DND-41 (cell line): ENCODE data around the gene ESYT3.

ENCODE experiments used
- ATAC-seq: fragments of 200-7000 bp; cut with Tn5 transposase; 3 replicates; pipeline ENCODE4 v1.9.1; 2021; ENCODE audit warnings: low read depth; ENCODE audit not compliant: insufficient read depth
- DNase-seq: peaks from one replicate; pipeline ENCODE4 v3.0.0-alpha.2; 2020
- H2AFZ ChIP-seq: 2 replicates; pipeline ENCODE4 v1.6.0; 2012; ENCODE audit warnings: low read depth, low read length
- H3K27ac ChIP-seq: 2 replicates; pipeline ENCODE4 v1.5.1; 2012; ENCODE audit warnings: low read length, inconsistent platforms
- H3K27me3 ChIP-seq: fragments of 200-600 bp; sonication (generic); 2 replicates; pipeline ENCODE4 v1.6.0; 2012; ENCODE audit warnings: low read length, mild to moderate bottlenecking, inconsistent platforms; ENCODE audit not compliant: insufficient read depth, poor library complexity
- H3K36me3 ChIP-seq: 2 replicates; pipeline ENCODE4 v1.5.1; 2012; ENCODE audit warnings: low read length, inconsistent platforms; ENCODE audit not compliant: insufficient read depth
- H3K4me1 ChIP-seq: 2 replicates; pipeline ENCODE4 v1.5.1; 2012; ENCODE audit warnings: mild to moderate bottlenecking, low read length; ENCODE audit not compliant: insufficient read depth
- H3K4me2 ChIP-seq: 2 replicates; pipeline ENCODE4 v1.6.0; 2012; ENCODE audit warnings: mild to moderate bottlenecking, moderate library complexity, low read length, inconsistent platforms; ENCODE audit not compliant: insufficient read depth
- H3K4me3 ChIP-seq, 2 experiments: fragments of 200-600 bp in 1 of 2; shearing (Covaris generic) in 1 of 2; 2 replicates each; pipeline ENCODE4 v1.5.1; 2012 to 2016; ENCODE audit warnings: inconsistent platforms in 2 of 2, low read length in 2 of 2, mild to moderate bottlenecking in 2 of 2, low read depth in 1 of 2, moderate library complexity in 1 of 2
- H3K79me2 ChIP-seq: 2 replicates; pipeline ENCODE4 v1.6.0; 2012; ENCODE audit warnings: low read length, inconsistent platforms; ENCODE audit not compliant: insufficient read depth
- H3K9ac ChIP-seq: 2 replicates; pipeline ENCODE4 v1.6.0; 2012; ENCODE audit warnings: low read depth, mild to moderate bottlenecking, inconsistent platforms, low read length, moderate library complexity
- H3K9me3 ChIP-seq: 2 replicates; pipeline ENCODE4 v1.5.1; 2012; ENCODE audit warnings: low read length, moderate library complexity, mild to moderate bottlenecking, inconsistent platforms; ENCODE audit not compliant: insufficient read depth, severe bottlenecking
- H4K20me1 ChIP-seq: 2 replicates; pipeline ENCODE4 v1.6.0; 2012; ENCODE audit warnings: low read length; ENCODE audit not compliant: insufficient read depth
- EZH2 ChIP-seq: IDR thresholded peaks from 3 replicates; pipeline ENCODE4 v1.6.1; 2012; ENCODE audit warnings: borderline replicate concordance, low read depth, mild to moderate bottlenecking, moderate library complexity, low read length, inconsistent platforms; ENCODE audit not compliant: severe bottlenecking
- TF ChIP-seq, protein P1 (sequence below): IDR thresholded peaks from 2 replicates; pipeline ENCODE4 v1.5.1; 2012; ENCODE audit warnings: borderline replicate concordance, low read length, moderate library complexity, mild to moderate bottlenecking; ENCODE audit not compliant: poor library complexity, severe bottlenecking; ENCODE audit errors: extremely low read depth

ESYT3 gene

DNA sequence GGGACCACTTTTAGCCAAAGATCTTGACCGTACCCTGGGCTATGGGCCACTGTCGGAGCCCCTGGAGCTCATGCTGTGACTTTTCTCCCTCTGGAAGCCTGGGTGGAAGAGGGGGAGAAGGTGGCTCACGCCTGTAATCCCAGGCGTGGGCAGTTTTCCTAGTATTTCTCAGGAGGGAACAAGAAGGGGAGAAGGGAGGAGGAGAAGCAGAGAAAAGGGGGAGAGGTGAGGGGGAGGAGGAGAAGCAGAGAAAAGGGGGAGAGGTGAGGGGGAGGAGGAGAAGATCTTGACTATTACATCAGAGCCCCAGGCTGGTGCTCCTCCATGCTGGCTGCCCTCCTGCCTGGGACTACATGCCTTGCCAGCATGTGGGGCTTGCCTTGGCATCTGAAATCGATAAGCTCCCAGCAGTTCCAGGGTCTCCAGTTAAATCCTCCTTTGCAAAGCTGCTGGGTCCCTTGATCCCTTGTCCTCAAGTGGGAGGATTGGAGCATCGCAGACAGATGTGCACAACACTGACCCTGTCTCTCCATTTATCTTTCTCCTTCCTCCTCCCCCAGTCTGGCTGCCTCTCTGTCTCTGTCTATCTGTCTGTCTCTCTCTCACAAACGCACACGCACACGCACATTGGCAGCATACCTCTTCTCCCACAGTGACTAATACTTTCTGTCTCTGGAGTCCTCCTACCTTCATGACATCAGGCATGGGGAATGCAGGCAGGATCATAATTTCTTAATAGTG lies 44.4 kb upstream of the ESYT3 start:
- ATAC-seq (no peak), DNase-seq (no peak)
- no peaks in the 10 kb centered on the region for H4K20me1 ChIP-seq
- no peaks in the 10 kb centered on the region for H3K4me1 ChIP-seq
- no peak overlapping the region for H3K4me2 ChIP-seq
- no peaks in the 10 kb centered on the region for H3K36me3 ChIP-seq
- no peak overlapping the region for H3K27ac ChIP-seq
- H3K79me2 ChIP-seq, result no peaks in the 10 kb centered on the region
- TF ChIP-seq, protein P1, sequence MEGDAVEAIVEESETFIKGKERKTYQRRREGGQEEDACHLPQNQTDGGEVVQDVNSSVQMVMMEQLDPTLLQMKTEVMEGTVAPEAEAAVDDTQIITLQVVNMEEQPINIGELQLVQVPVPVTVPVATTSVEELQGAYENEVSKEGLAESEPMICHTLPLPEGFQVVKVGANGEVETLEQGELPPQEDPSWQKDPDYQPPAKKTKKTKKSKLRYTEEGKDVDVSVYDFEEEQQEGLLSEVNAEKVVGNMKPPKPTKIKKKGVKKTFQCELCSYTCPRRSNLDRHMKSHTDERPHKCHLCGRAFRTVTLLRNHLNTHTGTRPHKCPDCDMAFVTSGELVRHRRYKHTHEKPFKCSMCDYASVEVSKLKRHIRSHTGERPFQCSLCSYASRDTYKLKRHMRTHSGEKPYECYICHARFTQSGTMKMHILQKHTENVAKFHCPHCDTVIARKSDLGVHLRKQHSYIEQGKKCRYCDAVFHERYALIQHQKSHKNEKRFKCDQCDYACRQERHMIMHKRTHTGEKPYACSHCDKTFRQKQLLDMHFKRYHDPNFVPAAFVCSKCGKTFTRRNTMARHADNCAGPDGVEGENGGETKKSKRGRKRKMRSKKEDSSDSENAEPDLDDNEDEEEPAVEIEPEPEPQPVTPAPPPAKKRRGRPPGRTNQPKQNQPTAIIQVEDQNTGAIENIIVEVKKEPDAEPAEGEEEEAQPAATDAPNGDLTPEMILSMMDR, result no peak
- TF ChIP-seq EZH2, result no peak
- H3K9ac ChIP-seq, result no peak overlapping the region
- H2AFZ ChIP-seq, result no peak overlapping the region
- no peaks in the 10 kb centered on the region for H3K9me3 ChIP-seq
- H3K4me3 ChIP-seq, result no peak overlapping the region
- H3K27me3 ChIP-seq, result no peaks in the 10 kb centered on the region

DNA sequence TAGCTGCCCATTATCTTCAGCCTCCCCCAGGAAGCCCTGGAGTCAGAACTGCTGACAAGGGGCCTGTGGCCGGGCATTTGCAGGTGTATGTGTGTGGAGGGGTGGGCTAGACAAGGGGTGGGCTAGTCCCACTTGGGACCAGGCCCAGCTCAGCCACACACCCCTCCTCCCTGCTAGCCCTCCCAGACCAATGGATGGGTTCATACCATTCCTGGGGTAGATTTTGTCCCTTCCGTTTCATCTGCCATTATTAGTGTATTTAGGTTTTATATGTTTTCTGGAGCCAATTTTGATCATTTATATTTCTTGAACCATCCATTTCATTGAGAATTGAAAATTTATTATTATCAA lies 43.9 kb upstream of the ESYT3 start:
- no peaks in the 10 kb centered on the region for H3K27me3 ChIP-seq
- H3K36me3 ChIP-seq, result no peaks in the 10 kb centered on the region
- H3K9ac ChIP-seq, result no peak overlapping the region
- no peaks in the 10 kb centered on the region for H3K4me1 ChIP-seq
- no peaks in the 10 kb centered on the region for H3K79me2 ChIP-seq
- no peaks in the 10 kb centered on the region for H3K9me3 ChIP-seq
- ATAC-seq, result no peak
- no peak overlapping the region for H3K27ac ChIP-seq
- no peak overlapping the region for H3K4me3 ChIP-seq
- no peaks in the 10 kb centered on the region for H4K20me1 ChIP-seq
- H2AFZ ChIP-seq, result no peak overlapping the region
- no peak overlapping the region for H3K4me2 ChIP-seq
- no peak for TF ChIP-seq EZH2
- TF ChIP-seq, protein P1, result no peak
- DNase-seq, result no peak

DNA sequence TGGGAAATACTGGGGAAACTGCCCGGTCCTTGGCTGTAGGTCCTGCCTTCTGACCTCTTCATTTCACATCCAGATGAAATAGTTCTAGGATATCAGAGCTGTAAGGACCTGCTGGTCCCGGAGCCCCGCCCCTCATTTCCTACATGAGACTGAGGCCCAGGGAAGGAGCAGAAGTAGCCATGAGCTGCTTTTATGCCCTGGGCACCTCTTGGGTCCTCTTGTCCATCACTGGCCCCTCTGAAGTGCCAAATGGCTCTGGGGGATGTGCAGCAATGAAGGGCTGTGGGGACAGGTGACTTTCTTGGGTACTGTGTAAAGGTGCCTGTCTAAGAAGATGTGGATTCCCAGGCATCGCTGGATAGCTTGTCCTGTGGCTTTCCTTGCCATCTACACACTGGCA lies 40.3 kb upstream of the ESYT3 start:
- H3K27ac ChIP-seq, result no peak overlapping the region
- no peaks in the 10 kb centered on the region for H3K9me3 ChIP-seq
- no peaks in the 10 kb centered on the region for H3K4me1 ChIP-seq
- no peak overlapping the region for H2AFZ ChIP-seq
- no peak overlapping the region for H3K4me2 ChIP-seq
- no peaks in the 10 kb centered on the region for H4K20me1 ChIP-seq
- no peaks in the 10 kb centered on the region for H3K79me2 ChIP-seq
- H3K36me3 ChIP-seq, result no peaks in the 10 kb centered on the region
- DNase-seq (no peak), ATAC-seq (no peak)
- TF ChIP-seq, protein P1, result no peak
- no peak for TF ChIP-seq EZH2
- H3K9ac ChIP-seq, result no peak overlapping the region
- no peak overlapping the region for H3K4me3 ChIP-seq
- H3K27me3 ChIP-seq, result peaks cover 3% of the 10 kb centered on the region

DNA sequence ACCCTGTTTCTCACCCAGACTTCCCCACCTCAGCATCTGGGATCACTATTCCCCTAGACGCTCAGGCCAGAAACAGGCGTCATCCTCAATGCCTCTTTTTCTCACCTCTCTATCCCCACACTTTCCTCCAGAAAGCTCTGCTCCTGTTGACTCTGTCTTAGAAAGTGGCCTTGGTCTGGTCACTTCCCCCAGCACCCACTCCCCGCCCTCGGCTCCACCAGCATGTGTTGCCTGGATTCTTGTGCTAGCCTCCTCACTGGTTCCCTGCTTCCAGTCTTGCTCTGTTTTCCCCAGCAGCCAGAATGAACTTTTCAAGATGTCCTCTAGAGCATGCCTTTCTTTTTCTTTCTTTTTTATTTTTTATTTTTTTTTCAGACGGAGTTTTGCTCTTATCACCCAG lies 39.7 kb upstream of the ESYT3 start:
- H3K36me3 ChIP-seq, result no peaks in the 10 kb centered on the region
- no peaks in the 10 kb centered on the region for H4K20me1 ChIP-seq
- H3K27ac ChIP-seq, result no peak overlapping the region
- H3K9me3 ChIP-seq, result no peaks in the 10 kb centered on the region
- no peak overlapping the region for H3K9ac ChIP-seq
- H3K4me1 ChIP-seq, result no peaks in the 10 kb centered on the region
- H3K4me2 ChIP-seq, result no peak overlapping the region
- no peaks in the 10 kb centered on the region for H3K79me2 ChIP-seq
- no peak for DNase-seq
- ATAC-seq, result no peak
- H3K4me3 ChIP-seq, result no peak overlapping the region
- no peak for TF ChIP-seq EZH2
- TF ChIP-seq, protein P1, result no peak
- H2AFZ ChIP-seq, result no peak overlapping the region
- H3K27me3 ChIP-seq, result peaks cover 5% of the 10 kb centered on the region
